Coronary artery (tissue), 2 donors: ENCODE measurements around the gene GPR173.

Source experiments
- DNase-seq: peaks from one replicate; pipeline ENCODE4 v3.0.0-alpha.2; 2017; ENCODE audit warnings: low spot score
- H3K27ac ChIP-seq, 2 donors: fragments of 200-600 bp; sonication (generic); one replicate each; pipeline ENCODE4 v1.5.1; 2016 to 2019
- H3K4me3 ChIP-seq: fragments of 200-600 bp; sonication (generic); 2 replicates; pipeline ENCODE4 v1.5.1; 2016; ENCODE audit warnings: mild to moderate bottlenecking, moderate library complexity
- CTCF ChIP-seq: fragments of 200-600 bp; sonication (generic); IDR thresholded peaks from one replicate; pipeline ENCODE4 v1.5.1; 2019; ENCODE audit warnings: antibody characterized with exemption

GPR173 gene

GRCh38 chrX:53005327-53005726, 43.3 kb upstream of the GPR173 start:
- no peak for DNase-seq
- no peak for TF ChIP-seq CTCF
- H3K4me3 ChIP-seq: no peak overlapping the region
- H3K27ac ChIP-seq: no peak overlapping the region

GRCh38 chrX:53009032-53009431, 39.6 kb upstream of the GPR173 start:
- H3K27ac ChIP-seq: no peak overlapping the region
- no peak overlapping the region for H3K4me3 ChIP-seq
- DNase-seq: no peak
- TF ChIP-seq CTCF: no peak

GRCh38 chrX:53013291-53013690, 35.3 kb upstream of the GPR173 start:
- no peak overlapping the region for H3K4me3 ChIP-seq
- TF ChIP-seq CTCF: no peak
- H3K27ac ChIP-seq: no peak overlapping the region
- no peak for DNase-seq

- no peak overlapping the region for H3K4me3 ChIP-seq
- DNase-seq: no peak
- TF ChIP-seq CTCF: no peak
- H3K27ac ChIP-seq: no peak overlapping the region
These were observed 30.0 kb upstream of the GPR173 start for GRCh38 chrX:53018627-53019026.

- no peak for TF ChIP-seq CTCF
- no peak for DNase-seq
- H3K4me3 ChIP-seq: no peak overlapping the region
- H3K27ac ChIP-seq: no peak overlapping the region
These were observed 26.2 kb upstream of the GPR173 start for GRCh38 chrX:53022381-53022780.

- DNase-seq: no peak
- Histone ChIP-seq H3K4me3 (no peak overlapping the region), H3K27ac (no peak overlapping the region)
- TF ChIP-seq CTCF: no peak
These were observed 19.9 kb upstream of the GPR173 start for GRCh38 chrX:53028678-53029077.

- DNase-seq: no peak
- Histone ChIP-seq H3K27ac (no peak overlapping the region), H3K4me3 (no peak overlapping the region)
- no peak for TF ChIP-seq CTCF
These were observed 17.2 kb upstream of the GPR173 start for GRCh38 chrX:53031380-53031779.
